Naive thymus-derived CD4-positive, alpha-beta T cell (primary cell): ENCODE data around the gene CDH24. TPM values are rescaled to one million over a fixed set of nuclear protein-coding genes. Genes with fewer than 3 reads are reported as not detected.
"Not testable (repeated sequence)": the region's sequence is repeated elsewhere in the genome, so short reads cannot be mapped to it uniquely, and the experiment has no call there.

Experiments
- ATAC-seq: fragments of 150-1000 bp; cut with Tn5 transposase; 2 replicates; pipeline ENCODE4 v1.10.0; 2021; ENCODE audit warnings: mild to moderate bottlenecking, moderate library complexity
- CTCF ChIA-PET: fragments of 350-600 bp; sonication (Branson Sonifier 250); formaldehyde crosslinking; loops from one replicate; lab custom pipeline; 2021; ENCODE audit warnings: antibody characterized with exemption; lab: Charles Lee
- POLR2A ChIA-PET: fragments of 350-600 bp; sonication (Branson Sonifier 250); formaldehyde crosslinking; loops from one replicate; lab custom pipeline; 2021; ENCODE audit warnings: antibody characterized with exemption, inconsistent platforms; lab: Charles Lee
- DNase-seq, 9 donors: peaks; one replicate each; pipeline versions ENCODE4 v3.0.0 to v3.0.0-alpha.2; 2020 to 2022; ENCODE audit warnings: mixed read lengths in 1 of 9
- H3K27ac ChIP-seq: one replicate; pipeline ENCODE4 v1.7.0; 2013; ENCODE audit warnings: mild to moderate bottlenecking, low read depth, low read length, moderate library complexity
- H3K27me3 ChIP-seq, 2 donors: one replicate each; pipeline ENCODE4 v1.7.0; 2013; ENCODE audit warnings: low read length in 2 of 2, mild to moderate bottlenecking in 2 of 2, moderate library complexity in 2 of 2; ENCODE audit not compliant: control insufficient read depth in 2 of 2, insufficient read depth in 2 of 2
- H3K36me3 ChIP-seq, 3 experiments: 1 replicate in 2 of 3; 2 replicates in 1 of 3; pipeline ENCODE4 v1.7.0; 2013; ENCODE audit warnings: low read length in 3 of 3, mild to moderate bottlenecking in 3 of 3, moderate library complexity in 1 of 3; ENCODE audit not compliant: insufficient read depth in 3 of 3, control insufficient read depth in 2 of 3
- H3K4me1 ChIP-seq, 2 donors: one replicate each; pipeline ENCODE4 v1.7.0; 2013; ENCODE audit warnings: low read length in 2 of 2, mild to moderate bottlenecking in 2 of 2, moderate library complexity in 1 of 2; ENCODE audit not compliant: control insufficient read depth in 2 of 2, insufficient read depth in 2 of 2
- H3K4me3 ChIP-seq: 2 replicates; pipeline ENCODE4 v1.7.0; 2013; ENCODE audit warnings: mild to moderate bottlenecking, low read length
- H3K9me3 ChIP-seq, 3 experiments: 1 replicate in 2 of 3; 2 replicates in 1 of 3; pipeline ENCODE4 v1.7.0; 2013; ENCODE audit warnings: low read length in 3 of 3; ENCODE audit not compliant: control insufficient read depth in 2 of 3
- H3K27ac Mint-ChIP-seq, 9 donors: one replicate each; pipeline ENCODE4 v1.8.0; 2020 to 2022; ENCODE audit warnings: mixed read lengths in 9 of 9, mild to moderate bottlenecking in 8 of 9, moderate library complexity in 5 of 9, inconsistent platforms in 2 of 9
- H3K27me3 Mint-ChIP-seq, 5 donors: one replicate each; pipeline ENCODE4 v1.8.0; 2021 to 2022; ENCODE audit warnings: mixed read lengths in 5 of 5, mild to moderate bottlenecking in 1 of 5
- H3K36me3 Mint-ChIP-seq, 5 donors: one replicate each; pipeline ENCODE4 v1.8.0; 2020 to 2022; ENCODE audit warnings: mixed read lengths in 5 of 5, mild to moderate bottlenecking in 3 of 5, inconsistent platforms in 1 of 5
- H3K4me1 Mint-ChIP-seq, 7 donors: one replicate each; pipeline ENCODE4 v1.8.0; 2020 to 2022; ENCODE audit warnings: mixed read lengths in 7 of 7, mild to moderate bottlenecking in 3 of 7, inconsistent platforms in 1 of 7
- H3K4me3 Mint-ChIP-seq, 10 donors: one replicate each; pipeline ENCODE4 v1.8.0; 2020 to 2022; ENCODE audit warnings: mild to moderate bottlenecking in 10 of 10, mixed read lengths in 10 of 10, moderate library complexity in 6 of 10, inconsistent platforms in 2 of 10
- H3K9me3 Mint-ChIP-seq, 11 donors: one replicate each; pipeline ENCODE4 v1.8.0; 2020 to 2022; ENCODE audit warnings: mixed read lengths in 11 of 11, mild to moderate bottlenecking in 4 of 11, inconsistent platforms in 1 of 11, moderate library complexity in 1 of 11
- intact Hi-C, 2 donors: fragments of 100-400 bp; cut with micrococcal nuclease; formaldehyde crosslinking; loops; one replicate each; pipeline ENCODE4 v1.15.1; 2023
- polyA plus RNA-seq, 2 donors: library from polyadenylated mRNA; unstranded; fragments of 300-500 nt; fragmentation: Illumina TruSeq; gene quantifications; one replicate each; pipeline ENCODE4 v1.2.3, GENCODE V29; 2021
- total RNA-seq, 6 experiments: library from RNA in 5 of 6; stranded (reverse) in 5 of 6; gene quantifications; 1 replicate in 5 of 6; 2 replicates in 1 of 6; pipeline ENCODE4 v1.2.3 and lab custom pipeline; 2021 to 2026

Gene CDH24
- total and polyA plus RNA-seq, 7 experiments from 2014 or later: 0.30 to 3.7 (median 1.7) TPM

DNA sequence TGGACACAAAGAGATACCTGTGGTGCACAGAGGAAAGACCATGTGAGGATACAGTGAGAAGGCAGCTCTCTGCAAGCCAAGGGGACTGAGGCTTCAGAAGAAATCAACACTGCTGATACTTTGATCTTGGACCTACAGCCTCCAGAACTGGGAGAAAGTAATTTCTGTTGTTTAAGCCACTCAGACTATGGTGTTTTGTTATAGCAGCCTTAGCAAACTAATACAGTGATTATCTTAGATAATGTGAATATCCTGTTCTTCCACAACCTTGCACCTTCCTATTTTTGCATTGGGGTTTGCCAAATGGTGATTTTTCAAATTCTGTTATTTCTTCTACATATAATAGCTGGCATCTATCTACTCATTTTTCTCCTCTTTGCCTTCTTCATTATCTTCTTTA is 39.2 kb downstream of the CDH24 start:
- Histone ChIP-seq H3K4me3 (no peak overlapping the region), H3K4me1 (peaks cover 0 to 39% of the 10 kb centered on the region in 2 donors), H3K27me3 (no peaks in the 10 kb centered on the region), H3K27ac (no peak overlapping the region), H3K9me3 (no peaks in the 10 kb centered on the region), H3K36me3 (no peaks in the 10 kb centered on the region)
- H3K36me3 Mint-ChIP-seq: no peaks in the 10 kb centered on the region
- peak overlapping the region in 1 of 10 donors; percentile 9 for H3K4me3 Mint-ChIP-seq
- CTCF ChIA-PET: no interaction called here
- H3K4me1 Mint-ChIP-seq: peaks cover 20 to 49% (median 42%) of the 10 kb centered on the region in 7 donors
- DNase-seq (no peak), ATAC-seq (no peak)
- intact Hi-C loops: no loop called here
- H3K27me3 Mint-ChIP-seq: no peaks in the 10 kb centered on the region
- POLR2A ChIA-PET: interaction anchor here (0.6 to 3.5 kb wide), 4 partner anchors 11 to 82 kb away, joined by 3 to 37 read pairs (median 3); no protein-coding TSS in a partner anchor
- H3K9me3 Mint-ChIP-seq: no peaks in the 10 kb centered on the region
- H3K27ac Mint-ChIP-seq: peak overlapping the region in 3 of 9 donors; percentile 36 to 46 (median 42)

DNA sequence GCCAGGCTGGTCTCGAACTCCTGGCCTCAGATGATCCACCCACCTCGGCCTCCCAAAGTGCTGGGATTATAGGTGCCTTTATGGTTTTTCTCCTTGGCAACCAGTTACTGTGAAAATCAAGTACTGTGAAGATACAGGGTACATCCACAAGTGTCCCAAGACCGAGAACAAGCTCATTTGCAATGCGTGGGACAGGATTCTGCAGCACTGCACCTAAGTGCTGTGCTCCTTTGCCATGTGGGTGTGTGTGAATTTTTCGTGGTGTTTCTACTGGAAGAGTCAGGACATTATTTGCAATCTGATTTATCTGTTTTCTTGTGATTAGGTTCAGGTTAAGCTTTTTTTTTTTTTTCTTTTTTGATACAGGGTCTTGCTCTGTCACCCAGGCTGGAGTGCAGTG is 40.2 kb downstream of the CDH24 start:
- intact Hi-C loops: no loop called here
- no peak for ATAC-seq
- H3K4me1 Mint-ChIP-seq: peaks cover 15 to 40% (median 32%) of the 10 kb centered on the region in 7 donors

DNA sequence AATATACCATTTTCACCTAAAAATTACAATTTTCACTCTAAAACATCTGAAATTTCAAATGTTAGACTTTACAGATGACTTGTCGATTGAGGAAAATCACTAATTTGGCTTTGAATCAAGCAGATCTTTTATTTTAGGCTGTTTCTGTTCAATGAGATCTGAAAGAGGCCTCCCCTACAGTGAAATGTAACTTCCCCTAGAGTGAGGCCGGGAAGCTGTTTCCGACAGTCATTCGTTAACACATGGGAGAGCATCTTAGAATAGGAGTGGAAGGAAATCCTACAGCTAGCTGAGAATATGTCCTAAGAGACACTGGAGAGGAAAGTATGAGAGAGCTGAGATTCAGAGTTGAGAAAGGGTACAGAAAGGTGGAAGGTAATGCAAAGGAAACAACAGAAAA is 41.7 kb downstream of the CDH24 start:
- Histone ChIP-seq H3K4me1 (peaks cover 0 to 15% of the 10 kb centered on the region in 2 donors), H3K27ac (peak overlapping the region; percentile 49), H3K36me3 (no peaks in the 10 kb centered on the region), H3K27me3 (no peaks in the 10 kb centered on the region), H3K9me3 (no peaks in the 10 kb centered on the region), H3K4me3 (no peak overlapping the region)
- ATAC-seq (no peak), DNase-seq (peak in 1 of 9 donors; percentile 20)
- Mint-ChIP-seq H3K27ac (peak overlapping the region in 8 of 9 donors; percentile 81 to 93 (median 89)), H3K36me3 (no peaks in the 10 kb centered on the region), H3K9me3 (no peaks in the 10 kb centered on the region), H3K4me1 (peaks cover 4 to 30% (median 22%) of the 10 kb centered on the region in 7 donors), H3K4me3 (peak overlapping the region; percentile 25 to 78 (median 72)), H3K27me3 (no peaks in the 10 kb centered on the region)
- POLR2A ChIA-PET: interaction anchor here (0.7 to 5.8 kb wide), 6 partner anchors 6 to 19 kb away, joined by 3 to 37 read pairs (median 12); partner anchors contain the start of gene PSMB5
- CTCF ChIA-PET: interaction anchor here (2.1 kb wide), 2 partner anchors 9 to 14 kb away, joined by 5 to 7 read pairs; no protein-coding TSS in a partner anchor
- intact Hi-C loops: no loop called here

More for the DNA sequence above, 40.2 kb downstream of the CDH24 start:
- no peak overlapping the region for H3K27ac ChIP-seq
- Mint-ChIP-seq H3K9me3 (no peaks in the 10 kb centered on the region), H3K4me3 (no peak overlapping the region), H3K27me3 (no peaks in the 10 kb centered on the region), H3K36me3 (no peaks in the 10 kb centered on the region), H3K27ac (peak overlapping the region in 2 of 9 donors; percentile 65 to 73)
- H3K4me3 ChIP-seq: no peak overlapping the region
- DNase-seq: no peak
- POLR2A ChIA-PET: interaction anchor here (1.6 to 3.5 kb wide), 2 partner anchors 10 to 14 kb away, joined by 4 to 37 read pairs; no protein-coding TSS in a partner anchor
- no peaks in the 10 kb centered on the region for H3K36me3 ChIP-seq
- H3K9me3 ChIP-seq: no peaks in the 10 kb centered on the region
- peaks cover 0 to 29% of the 10 kb centered on the region in 2 donors for H3K4me1 ChIP-seq
- H3K27me3 ChIP-seq: no peaks in the 10 kb centered on the region
- CTCF ChIA-PET: interaction anchor here (0.6 to 2.1 kb wide), 3 partner anchors 12 to 43 kb away, joined by 5 to 7 read pairs (median 5); no protein-coding TSS in a partner anchor

DNA sequence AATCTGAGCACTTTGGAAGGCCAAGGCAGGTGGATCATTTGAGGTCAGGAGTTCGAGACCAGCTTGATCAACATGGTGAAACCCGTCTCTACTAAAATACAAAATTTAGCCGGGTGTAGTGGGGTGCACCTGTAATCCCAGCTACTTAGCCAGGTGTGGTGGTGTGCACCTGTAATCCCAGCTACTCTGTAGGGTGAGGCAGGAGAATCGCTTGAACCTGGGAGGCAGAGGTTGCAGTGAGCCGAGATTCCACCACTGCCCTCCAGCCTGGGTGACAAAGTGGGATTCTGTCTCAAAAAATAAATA is 43.6 kb downstream of the CDH24 start:
- H3K36me3 Mint-ChIP-seq, H3K4me3 Mint-ChIP-seq, H3K4me3 ChIP-seq, intact Hi-C loops, H3K27ac ChIP-seq, H3K27me3 ChIP-seq, DNase-seq, H3K27me3 Mint-ChIP-seq, H3K9me3 ChIP-seq, ATAC-seq, H3K36me3 ChIP-seq, H3K9me3 Mint-ChIP-seq: not testable (repeated sequence)
- peaks cover 3 to 14% of the 10 kb centered on the region in 2 donors for H3K4me1 ChIP-seq
- CTCF ChIA-PET: interaction anchor here (1.5 kb wide), 1 partner anchor 10 kb away, joined by 3 read pairs; no protein-coding TSS in a partner anchor
- POLR2A ChIA-PET: interaction anchor here (5.8 kb wide), 1 partner anchor 8 kb away, joined by 37 read pairs; no protein-coding TSS in a partner anchor
- Mint-ChIP-seq H3K4me1 (peaks cover 8 to 39% (median 32%) of the 10 kb centered on the region in 7 donors), H3K27ac (peak overlapping the region in 1 of 9 donors; percentile 2)

DNA sequence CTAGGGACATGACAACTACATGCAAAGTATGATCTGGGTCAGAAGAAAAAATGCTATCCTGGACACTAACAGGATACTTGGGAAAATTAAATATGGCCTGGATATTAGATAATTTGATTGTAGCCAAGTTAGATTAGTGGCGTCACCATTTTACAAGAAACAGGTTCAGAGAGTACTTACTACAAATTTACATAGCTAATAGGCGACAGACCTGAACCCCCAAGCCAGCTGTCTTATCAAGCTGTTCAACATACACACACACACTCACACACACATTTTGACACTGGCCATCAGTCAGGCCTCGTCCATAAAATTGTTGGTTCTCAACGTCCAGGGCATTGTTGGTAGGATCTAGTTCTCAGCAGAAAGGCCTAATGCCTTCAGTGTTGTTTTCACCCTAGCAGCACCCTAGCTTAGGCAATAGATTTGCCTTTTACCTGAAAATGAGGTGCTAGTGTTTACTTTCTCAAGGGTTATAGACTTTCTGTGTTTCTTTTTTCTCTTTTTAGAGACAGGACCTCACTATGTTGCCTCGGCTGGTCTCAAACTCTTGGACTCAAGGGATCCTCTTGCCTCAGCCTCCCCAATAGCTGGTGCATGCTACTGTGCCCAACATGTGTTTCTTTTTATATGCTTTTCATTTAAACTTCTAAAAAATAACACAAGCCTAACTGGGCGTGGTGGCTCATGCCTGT is 44.1 kb downstream of the CDH24 start:
- no peaks in the 10 kb centered on the region for H3K27me3 ChIP-seq
- intact Hi-C loops: no loop called here
- Mint-ChIP-seq H3K36me3 (no peaks in the 10 kb centered on the region), H3K4me1 (peaks cover 12 to 43% (median 37%) of the 10 kb centered on the region in 7 donors), H3K27ac (peak overlapping the region in 8 of 9 donors; percentile 2 to 58 (median 14)), H3K4me3 (no peak overlapping the region), H3K27me3 (no peaks in the 10 kb centered on the region), H3K9me3 (no peaks in the 10 kb centered on the region)
- DNase-seq (no peak), ATAC-seq (no peak)
- H3K4me3 ChIP-seq: no peak overlapping the region
- H3K36me3 ChIP-seq: no peaks in the 10 kb centered on the region
- no peak overlapping the region for H3K27ac ChIP-seq
- H3K4me1 ChIP-seq: peaks cover 3 to 18% of the 10 kb centered on the region in 2 donors
- ChIA-PET CTCF (interaction anchor here (1.0 to 1.5 kb wide), 2 partner anchors 10 to 42 kb away, joined by 3 read pairs; no protein-coding TSS in a partner anchor), POLR2A (interaction anchor here (3.1 to 5.8 kb wide), 2 partner anchors 9 to 15 kb away, joined by 10 to 37 read pairs; no protein-coding TSS in a partner anchor)
- H3K9me3 ChIP-seq: no peaks in the 10 kb centered on the region

DNA sequence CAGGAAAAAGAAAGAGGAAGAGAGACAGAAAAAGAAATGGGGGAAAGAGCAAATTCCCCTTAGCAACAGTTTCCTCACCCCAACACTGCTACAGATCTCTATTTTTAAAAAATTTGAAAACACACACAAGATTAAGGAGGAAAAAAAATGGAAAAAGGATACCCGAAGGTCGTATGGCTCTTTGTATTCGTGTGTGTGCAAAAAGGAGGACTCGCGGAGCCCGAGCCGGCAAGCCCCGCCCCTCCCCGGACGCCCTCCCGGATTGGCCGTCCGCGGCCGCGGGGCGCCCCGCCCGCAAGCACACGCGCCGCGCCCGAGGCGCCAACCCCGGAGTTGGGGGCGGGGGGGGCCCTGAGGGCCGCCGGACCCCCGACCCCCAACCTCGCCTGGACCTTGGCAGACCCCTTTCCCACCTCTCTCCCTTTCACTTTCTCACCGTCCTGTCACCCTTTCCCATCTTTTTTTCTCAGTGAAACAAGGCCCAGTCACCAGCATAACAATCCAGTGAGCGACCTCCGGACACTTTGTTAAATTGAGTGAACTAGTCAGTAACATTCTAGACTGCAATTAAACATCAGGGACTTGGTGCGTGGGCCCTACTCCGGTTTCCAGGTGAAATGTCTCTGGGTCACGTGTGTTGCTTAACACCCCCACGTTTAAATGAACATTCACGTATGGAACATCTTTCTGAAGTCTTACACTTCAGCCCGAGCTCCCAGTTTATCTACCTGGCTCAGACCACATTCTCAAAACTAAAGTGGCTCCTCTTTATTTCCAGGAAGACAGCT is 47.2 kb downstream of the CDH24 start, which contains the start of gene C14orf93:
TSS of gene C14orf93 (minus strand) at position 205 of the 788 bp plus-strand sequence. CDS start 11,120 bp downstream, outside the sequence.
- H3K27ac ChIP-seq: peak within 1 kb of the TSS; percentile 68
- no peaks in the 10 kb centered on the region for H3K36me3 ChIP-seq
- CTCF ChIA-PET: interaction anchor here (0.7 kb wide), 1 partner anchor 57 kb away, joined by 4 read pairs; no protein-coding TSS in a partner anchor
- intact Hi-C loops: loop anchor here in 1 of 2 donors (5.0 kb wide), 1 partner anchor 1743 kb away; the partner anchor contains the start of gene HNRNPC
- POLR2A ChIA-PET: interaction anchor here (0.6 to 5.8 kb wide), 6 partner anchors 12 to 61 kb away, joined by 3 to 37 read pairs (median 3); no protein-coding TSS in a partner anchor
- peaks cover 0 to under 1% (median 0%) of the 10 kb centered on the region in 5 donors for H3K36me3 Mint-ChIP-seq
- no peaks in the 10 kb centered on the region for H3K27me3 Mint-ChIP-seq
- peak within 1 kb of the TSS; percentile 89 to 100 (median 94) for H3K4me3 Mint-ChIP-seq
- peaks cover 12 to 56% (median 49%) of the 10 kb centered on the region in 7 donors for H3K4me1 Mint-ChIP-seq
- H3K27ac Mint-ChIP-seq: peak within 1 kb of the TSS; percentile 92 to 99 (median 98)
- peaks cover 9 to 25% of the 10 kb centered on the region in 2 donors for H3K4me1 ChIP-seq
- DNase-seq (peak; percentile 59 to 84 (median 74)), ATAC-seq (peak; percentile 28)
- peak within 1 kb of the TSS; percentile 82 for H3K4me3 ChIP-seq
- no peaks in the 10 kb centered on the region for H3K9me3 Mint-ChIP-seq
- no peaks in the 10 kb centered on the region for H3K27me3 ChIP-seq
- no peaks in the 10 kb centered on the region for H3K9me3 ChIP-seq
